Measurements from ENCODE around the gene DENND5B. TPM values are rescaled to one million over a fixed set of nuclear protein-coding genes. Genes with fewer than 3 reads are reported as not detected.
A peak's percentile ranks its signal among the peaks of the same experiment; 100 is the strongest.

DENND5B gene
- total RNA-seq, 1 experiment from 2014 or later, result 13.8 TPM

GRCh38 chr12:31562594-31563328 is 28.2 kb downstream of the DENND5B start:
- TF ChIP-seq AFF4 (CRISPR knock-in tag; IDR thresholded peaks at IDR 0.05; ENCODE audit: borderline replicate concordance) (no peak), NFATC4 (CRISPR knock-in tag; IDR thresholded peaks at IDR 0.05) (no peak), JUN (CRISPR knock-in tag; IDR thresholded peaks at IDR 0.05) (no peak), NFYB (CRISPR knock-in tag; conservative IDR thresholded peaks at IDR 0.05; ENCODE audit: low read depth) (no peak), GRHL2 (CRISPR knock-in tag; IDR thresholded peaks at IDR 0.05; ENCODE audit: insufficient replicate concordance, severe bottlenecking) (no peak), ZNF416 (CRISPR knock-in tag; IDR thresholded peaks at IDR 0.05) (no peak), ZNF219 (CRISPR knock-in tag; IDR thresholded peaks at IDR 0.05; ENCODE audit: borderline replicate concordance) (no peak), SOX15 (CRISPR knock-in tag; IDR thresholded peaks at IDR 0.05) (no peak), ZNF425 (CRISPR knock-in tag; conservative IDR thresholded peaks at IDR 0.05) (no peak), ATF1 (CRISPR knock-in tag; IDR thresholded peaks at IDR 0.05) (no peak), TCF7 (CRISPR knock-in tag; IDR thresholded peaks at IDR 0.05; ENCODE audit: low read depth) (no peak), STAT6 (CRISPR knock-in tag; conservative IDR thresholded peaks at IDR 0.05; ENCODE audit: low read depth) (no peak), PREB (CRISPR knock-in tag; IDR thresholded peaks at IDR 0.05; ENCODE audit: borderline replicate concordance) (no peak)
- ATAC-seq (no peak), DNase-seq (ENCODE audit: low spot score) (no peak)
- Mint-ChIP-seq H3K27me3 (ENCODE audit: low read depth) (no peaks in the 10 kb centered on the region; the same call in 1 of the 2 replicates), H3K4me3 (no peak overlapping the region), H3K9me3 (peaks cover 6% of the 10 kb centered on the region), H3K4me1 (peaks cover 34% of the 10 kb centered on the region), H3K27ac (peak overlapping the region; percentile 49; the same call in 1 of the 2 replicates), H3K36me3 (peaks cover 2% of the 10 kb centered on the region; the same call in 1 of the 2 replicates)
- ChIA-PET CTCF (no interaction called here), POLR2A (interaction anchor here (0.6 to 0.7 kb wide), 2 partner anchors 15 to 691 kb away, joined by 3 to 6 read pairs; no protein-coding TSS in a partner anchor)

- Mint-ChIP-seq H3K27ac (peak overlapping the region; percentile 53), H3K36me3 (peaks cover 14% of the 10 kb centered on the region), H3K4me3 (no peak overlapping the region), H3K4me1 (peaks cover 34% of the 10 kb centered on the region), H3K9me3 (peaks cover 13% of the 10 kb centered on the region), H3K27me3 (ENCODE audit: low read depth) (no peaks in the 10 kb centered on the region; the same call in 1 of the 2 replicates)
- ATAC-seq (peak; percentile 91), DNase-seq (ENCODE audit: low spot score) (no peak)
- POLR2A ChIA-PET, result no interaction called here
- CTCF ChIA-PET, result no interaction called here
- TF ChIP-seq ELF4 (CRISPR knock-in tag; IDR thresholded peaks at IDR 0.05; ENCODE audit: low read depth) (no peak), NFATC4 (CRISPR knock-in tag; IDR thresholded peaks at IDR 0.05) (no peak), HMGA2 (CRISPR knock-in tag; IDR thresholded peaks at IDR 0.05) (no peak), IRF1 (CRISPR knock-in tag; IDR thresholded peaks at IDR 0.05) (no peak), AR (CRISPR knock-in tag; IDR thresholded peaks at IDR 0.05) (no peak), CDX4 (CRISPR knock-in tag; IDR thresholded peaks at IDR 0.05; ENCODE audit: borderline replicate concordance) (no peak), NR3C1 (CRISPR knock-in tag; conservative IDR thresholded peaks at IDR 0.05; ENCODE audit: low read depth) (no peak), ZNF263 (CRISPR knock-in tag; IDR thresholded peaks at IDR 0.05; ENCODE audit: low read depth) (no peak)
Observed at GRCh38 chr12:31560516-31560915, 30.4 kb downstream of the DENND5B start.
